Left forelimb (tissue), 1 donor: ENCODE results near the gene FCN2.

ENCODE experiments used
- DNase-seq: peaks from one replicate; pipeline ENCODE4 v3.0.0-alpha.2; 2018; ENCODE audit warnings: low spot score

The FCN2 gene

DNA sequence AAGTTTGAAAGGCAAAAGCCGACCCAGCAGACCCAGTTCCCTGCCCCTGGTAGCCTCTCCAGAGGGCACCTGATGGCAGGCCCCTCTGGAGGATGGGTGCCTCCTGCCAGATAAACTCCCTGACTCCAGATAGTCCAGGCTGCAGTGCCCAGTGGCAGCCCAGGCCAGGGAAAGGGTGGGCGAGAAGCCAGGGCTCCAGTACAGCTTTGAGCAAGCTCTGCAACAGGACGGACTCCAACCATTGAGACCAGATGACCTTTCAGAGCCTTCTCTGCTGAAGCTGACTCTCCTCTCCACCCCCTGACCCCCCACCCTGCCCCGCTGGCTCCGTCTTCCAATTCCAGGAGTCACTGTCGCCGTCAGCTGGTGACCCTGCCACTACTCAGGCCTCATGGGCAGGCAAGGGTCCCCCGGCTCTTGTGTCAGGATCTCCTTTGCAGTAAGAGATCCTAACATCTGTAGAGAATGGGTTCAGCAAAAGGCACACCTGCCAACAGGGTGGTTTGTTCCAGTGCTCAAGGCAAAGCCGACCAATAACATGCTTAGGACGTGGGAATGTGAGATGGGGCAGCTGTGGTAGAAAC is 52.6 kb downstream of the FCN2 start:
- no peak for DNase-seq

DNA sequence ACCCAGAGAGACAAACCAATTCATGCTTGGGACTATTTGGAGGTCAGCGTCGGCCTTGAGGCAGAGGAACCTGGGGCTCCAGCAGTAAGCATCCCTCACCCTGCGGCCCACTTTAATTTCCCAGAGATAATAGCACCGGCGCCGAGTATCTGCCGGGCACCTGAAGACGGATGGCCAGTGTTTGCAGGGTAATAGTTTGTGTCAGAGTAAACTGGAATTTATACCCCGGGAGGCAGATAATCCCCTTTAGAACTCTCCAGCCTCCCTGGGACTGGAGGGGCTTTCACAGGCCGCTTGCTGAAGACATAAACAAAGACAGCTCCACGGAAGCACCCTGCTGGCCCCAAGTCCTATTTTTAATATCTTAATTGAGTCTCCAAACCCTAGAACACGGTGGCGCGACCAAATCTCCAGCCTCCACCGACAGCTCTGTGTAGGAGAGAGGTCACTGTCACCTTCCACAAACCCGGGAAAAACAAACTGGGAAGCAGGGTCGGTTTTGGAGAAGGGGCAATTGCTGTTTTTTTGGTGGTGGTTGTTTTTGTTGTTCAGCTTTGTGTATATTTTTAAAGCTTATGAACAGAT is 54.5 kb downstream of the FCN2 start:
- DNase-seq = no peak

DNA sequence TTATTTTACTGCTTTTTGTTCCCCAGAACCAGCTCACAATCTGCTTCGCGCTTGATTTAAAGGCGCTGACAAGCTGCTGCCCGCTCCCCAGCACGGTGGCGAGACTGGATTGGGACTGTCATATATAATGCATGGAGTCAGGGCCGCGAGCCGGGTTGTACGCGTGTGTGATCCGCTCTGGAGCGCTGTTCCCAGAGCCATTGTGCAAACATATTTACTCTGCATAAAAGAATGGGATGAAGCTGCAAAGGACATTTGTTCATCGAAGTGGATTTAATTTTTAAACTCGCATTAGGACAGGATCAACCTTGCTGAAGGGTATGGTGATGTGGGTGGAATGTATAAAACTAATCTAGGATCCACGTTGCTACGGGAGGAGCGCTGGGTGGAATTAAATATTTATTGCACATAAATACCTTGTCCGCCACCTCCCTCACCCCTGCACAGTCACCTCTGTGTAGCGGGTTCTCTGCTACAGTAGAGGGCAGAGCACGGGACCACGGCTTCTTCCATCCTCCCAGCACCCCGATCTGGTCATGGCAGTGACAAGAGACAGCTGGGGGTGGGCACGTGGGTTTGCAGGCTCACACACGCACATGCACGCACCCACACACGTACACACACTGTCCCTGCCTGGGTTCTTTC is 55.2 kb downstream of the FCN2 start:
- no peak for DNase-seq

DNA sequence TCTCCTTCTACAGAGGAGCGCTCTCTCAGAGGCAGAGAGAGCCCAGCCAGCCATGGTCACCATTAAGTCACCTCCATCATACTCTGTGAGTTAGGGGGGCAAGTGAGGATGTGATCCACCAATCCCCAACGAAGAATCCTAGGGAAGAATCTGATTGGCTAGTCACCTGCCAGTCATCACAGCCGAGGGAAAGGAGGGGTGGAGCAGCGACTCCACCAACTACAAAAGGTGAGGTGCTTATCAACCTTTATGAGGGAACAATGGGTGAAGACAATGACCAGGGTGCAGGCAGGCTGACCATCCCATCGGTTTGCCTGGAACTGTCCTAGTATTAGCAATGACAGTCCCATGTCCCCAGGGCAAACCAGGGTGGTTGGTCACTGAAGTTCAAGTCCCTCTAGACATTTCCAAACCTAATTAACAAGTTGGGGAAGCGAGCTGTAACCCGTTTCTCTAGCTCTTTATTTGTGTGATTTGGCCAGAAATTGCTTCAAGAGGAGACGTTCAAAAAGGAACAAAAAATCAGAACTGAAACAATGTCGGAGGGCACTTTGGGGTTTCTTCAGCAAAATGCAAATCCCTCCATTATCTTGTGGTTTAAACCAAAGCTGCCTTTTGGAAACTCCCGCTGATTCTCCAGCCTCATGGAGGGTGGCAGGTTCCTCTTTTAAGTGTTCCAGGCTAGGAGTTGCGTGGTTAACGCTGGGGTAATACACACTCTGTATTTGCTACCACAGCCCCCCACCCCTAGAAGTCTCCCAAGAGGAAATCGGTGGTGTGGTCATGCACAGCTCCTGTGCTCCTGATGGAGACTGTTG is 55.9 kb downstream of the FCN2 start:
- no peak for DNase-seq
